K562 (cell line): ENCODE results near the gene GNG5.

Experiments
- CHD2 ChIP-seq: IDR thresholded peaks from 2 replicates; pipeline ENCODE4 v1.6.1; 2011; ENCODE audit warnings: low read depth, low read length
- DACH1 ChIP-seq: fragments of 450-650 bp; IDR thresholded peaks from 2 replicates; pipeline ENCODE4 v1.6.1; 2018; ENCODE audit not compliant: partially characterized antibody
- E2F4 ChIP-seq: sonication (generic); formaldehyde crosslinking; IDR thresholded peaks from 2 replicates; pipeline ENCODE4 v1.8.0; 2022; ENCODE audit warnings: mild to moderate bottlenecking, low read depth, missing genetic modification reagents
- E2F5 ChIP-seq: sonication (generic); formaldehyde crosslinking; IDR thresholded peaks from 2 replicates; pipeline ENCODE4 v1.8.0; 2022; ENCODE audit warnings: mild to moderate bottlenecking, missing genetic modification reagents
- EP300 ChIP-seq: IDR thresholded peaks from 2 replicates; pipeline ENCODE4 v1.6.1; 2012; ENCODE audit warnings: low read length, improper control_type of control experiment
- HDAC2 ChIP-seq: fragments of 450-650 bp; IDR thresholded peaks from 2 replicates; pipeline ENCODE4 v1.6.1; 2016; ENCODE audit warnings: mild to moderate bottlenecking
- HDGF ChIP-seq: fragments of 450-650 bp; IDR thresholded peaks from 2 replicates; pipeline ENCODE4 v1.6.1; 2016
- KLF1 ChIP-seq: fragments of 450-650 bp; IDR thresholded peaks from 2 replicates; pipeline ENCODE4 v1.6.1; 2016; ENCODE audit warnings: missing genetic modification characterization, missing compliant biosample characterization
- MXI1 ChIP-seq: IDR thresholded peaks from 2 replicates; pipeline ENCODE4 v1.6.1; 2011; ENCODE audit warnings: low read depth, mild to moderate bottlenecking, improper control_type of control experiment, low read length
- U2AF2 ChIP-seq: fragments of 200-400 bp; formaldehyde crosslinking; optimal IDR thresholded peaks from 2 replicates; pipeline ENCODE3; 2017; ENCODE audit warnings: low read depth, mild to moderate bottlenecking, low read length
- ZBED1 ChIP-seq: IDR thresholded peaks from 2 replicates; pipeline ENCODE4 v1.6.1; 2014
- ZFP30 ChIP-seq: fragments of 250-450 bp; sonication (Bioruptor Pico); IDR thresholded peaks from 2 replicates; pipeline ENCODE4 v1.8.0; 2022; ENCODE audit warnings: moderate library complexity, mild to moderate bottlenecking, inconsistent platforms, borderline replicate concordance
- ZNF609 ChIP-seq: sonication (generic); formaldehyde crosslinking; IDR thresholded peaks from 2 replicates; pipeline ENCODE4 v1.8.1; 2023; ENCODE audit warnings: missing genetic modification reagents, mild to moderate bottlenecking, borderline replicate concordance
- ZNF740 ChIP-seq, 3 experiments: fragments of 200-800 bp in 1 of 3; sonication (Bioruptor generic) in 1 of 3; sonication (generic) in 1 of 3; formaldehyde crosslinking in 1 of 3; IDR thresholded peaks; 2 replicates each; pipeline versions ENCODE4 v1.6.1 to v1.8.0; 2016 to 2022; ENCODE audit warnings: mild to moderate bottlenecking in 2 of 3, missing compliant biosample characterization in 2 of 3, missing genetic modification characterization in 2 of 3, missing genetic modification reagents in 1 of 3

GRCh38 chr1:84497631-84498275 lies 8.6 kb downstream of the GNG5 start:
- no peak for TF ChIP-seq ZNF609 (CRISPR knock-in tag)
- TF ChIP-seq HDGF, result no peak
- TF ChIP-seq EP300, result no peak
- no peak for TF ChIP-seq U2AF2
- no peak for TF ChIP-seq DACH1
- TF ChIP-seq CHD2, result no peak
- no peak for TF ChIP-seq KLF1
- TF ChIP-seq E2F4 (CRISPR knock-in tag), result no peak
- TF ChIP-seq MXI1, result no peak
- TF ChIP-seq ZNF740 (CRISPR knock-in tag; IDR thresholded peaks at IDR 0.05), result no peak
- no peak for TF ChIP-seq ZNF740 (tag; IDR thresholded peaks at IDR 0.05)
- no peak for TF ChIP-seq ZFP30 (CRISPR knock-in tag)
- TF ChIP-seq ZBED1, result no peak
- no peak for TF ChIP-seq E2F5
- no peak for TF ChIP-seq HDAC2
